ENCODE data around the gene MED13.

Gene MED13

GRCh38 chr17:62045109-62045508, 20.0 kb downstream of the MED13 start:
- H3K4me3 ChIP-seq (ENCODE audit: low read depth, low read length), result no peak overlapping the region
- no peak for TF ChIP-seq CTCF (IDR thresholded peaks at IDR 0.05; ENCODE audit: control insufficient read depth, extremely low read depth, insufficient read depth)
- no peak for DNase-seq (ENCODE audit: low read depth)

GRCh38 chr17:62043602-62044001, 21.5 kb downstream of the MED13 start:
- no peak for TF ChIP-seq CTCF (IDR thresholded peaks at IDR 0.05; ENCODE audit: control insufficient read depth, extremely low read depth, insufficient read depth)
- no peak overlapping the region for H3K4me3 ChIP-seq (ENCODE audit: low read depth, low read length)
- DNase-seq (ENCODE audit: low read depth), result no peak

- no peak for TF ChIP-seq CTCF (IDR thresholded peaks at IDR 0.05; ENCODE audit: control insufficient read depth, extremely low read depth, insufficient read depth)
- DNase-seq (ENCODE audit: low read depth), result no peak
- H3K4me3 ChIP-seq (ENCODE audit: low read depth, low read length), result no peak overlapping the region
Measured at GRCh38 chr17:62043140-62043539, 21.9 kb downstream of the MED13 start.

GRCh38 chr17:62038248-62038647, 26.8 kb downstream of the MED13 start:
- DNase-seq (ENCODE audit: low read depth), result no peak
- no peak overlapping the region for H3K4me3 ChIP-seq (ENCODE audit: low read depth, low read length)
- no peak for TF ChIP-seq CTCF (IDR thresholded peaks at IDR 0.05; ENCODE audit: control insufficient read depth, extremely low read depth, insufficient read depth)

- no peak overlapping the region for H3K4me3 ChIP-seq (ENCODE audit: low read depth, low read length)
- DNase-seq (ENCODE audit: low read depth), result no peak
- TF ChIP-seq CTCF (IDR thresholded peaks at IDR 0.05; ENCODE audit: control insufficient read depth, extremely low read depth, insufficient read depth), result no peak
Measured at GRCh38 chr17:62033317-62033716, 31.8 kb downstream of the MED13 start.

GRCh38 chr17:62032480-62032879, 32.6 kb downstream of the MED13 start:
- no peak for DNase-seq (ENCODE audit: low read depth)
- no peak overlapping the region for H3K4me3 ChIP-seq (ENCODE audit: low read depth, low read length)
- no peak for TF ChIP-seq CTCF (IDR thresholded peaks at IDR 0.05; ENCODE audit: control insufficient read depth, extremely low read depth, insufficient read depth)

- H3K4me3 ChIP-seq (ENCODE audit: low read depth, low read length), result no peak overlapping the region
- no peak for TF ChIP-seq CTCF (IDR thresholded peaks at IDR 0.05; ENCODE audit: control insufficient read depth, extremely low read depth, insufficient read depth)
- DNase-seq (ENCODE audit: low read depth), result no peak
Measured at GRCh38 chr17:62030264-62030663, 34.8 kb downstream of the MED13 start.
